PC-9 (cell line): ENCODE measurements around the gene LRRC4C. TPM values are rescaled to one million over a fixed set of nuclear protein-coding genes. Genes with fewer than 3 reads are reported as not detected.

ENCODE experiments used
- BruUV-seq: library from RNA; stranded (reverse); fragments of 400-500 nt; replicated peaks from 2 replicates; lab custom pipeline; 2021; lab: Mats Ljungman, UMichigan
- CTCF ChIA-PET: fragments of 300-600 bp; sonication (Branson Sonifier 250); formaldehyde crosslinking; loops from one replicate; lab custom pipeline; 2022; ENCODE audit warnings: antibody characterized with exemption; lab: Charles Lee
- POLR2A ChIA-PET: fragments of 300-600 bp; sonication (Branson Sonifier 250); formaldehyde crosslinking; loops from one replicate; lab custom pipeline; 2022; ENCODE audit warnings: antibody characterized with exemption; ENCODE audit not compliant: unreplicated experiment; lab: Charles Lee
- DNase-seq, 2 experiments: peaks; one replicate each; pipeline versions ENCODE4 v3.0.0 to v3.0.0-alpha.2; 2015 to 2022; ENCODE audit warnings: mixed read lengths in 1 of 2
- H2AFZ ChIP-seq: fragments of 200-600 bp; sonication (generic); 2 replicates; pipeline ENCODE4 v1.8.1; 2017; ENCODE audit warnings: antibody characterized with exemption
- H3F3A ChIP-seq: fragments of 200-600 bp; sonication (generic); 2 replicates; pipeline ENCODE4 v1.8.1; 2017; ENCODE audit warnings: antibody characterized with exemption, mild to moderate bottlenecking, low read depth; ENCODE audit not compliant: insufficient read depth
- H3K27ac ChIP-seq: fragments of 200-600 bp; sonication (generic); 2 replicates; pipeline ENCODE4 v1.6.1; 2016; ENCODE audit warnings: mixed run types
- H3K27me3 ChIP-seq: fragments of 200-600 bp; sonication (generic); 2 replicates; pipeline ENCODE4 v1.6.1; 2016; ENCODE audit warnings: low read depth, mixed run types; ENCODE audit not compliant: insufficient read depth
- H3K36me3 ChIP-seq: fragments of 200-600 bp; sonication (generic); 2 replicates; pipeline ENCODE4 v1.6.1; 2016; ENCODE audit warnings: low read depth, mixed run types
- H3K4me1 ChIP-seq: fragments of 200-600 bp; sonication (generic); replicated peaks from 2 replicates; pipeline ENCODE4 v1.6.1; 2016; ENCODE audit warnings: mixed run types; ENCODE audit not compliant: insufficient read depth
- H3K4me2 ChIP-seq: fragments of 200-600 bp; sonication (generic); 2 replicates; pipeline ENCODE4 v1.6.1; 2017; ENCODE audit warnings: mixed run types
- H3K4me3 ChIP-seq: fragments of 200-600 bp; sonication (generic); 2 replicates; pipeline ENCODE4 v1.6.1; 2016; ENCODE audit warnings: mixed run types
- H3K79me2 ChIP-seq: fragments of 200-600 bp; sonication (generic); 2 replicates; pipeline ENCODE4 v1.6.1; 2017; ENCODE audit warnings: low read depth, mixed run types
- H3K9me2 ChIP-seq: fragments of 200-600 bp; sonication (generic); 2 replicates; pipeline ENCODE4 v1.8.1; 2017; ENCODE audit warnings: mild to moderate bottlenecking; ENCODE audit not compliant: insufficient read depth
- H3K9me3 ChIP-seq: fragments of 200-600 bp; sonication (generic); 2 replicates; pipeline ENCODE4 v1.8.1; 2016; ENCODE audit warnings: low read depth; ENCODE audit not compliant: insufficient read depth
- H4K20me1 ChIP-seq: fragments of 200-600 bp; sonication (generic); 2 replicates; pipeline ENCODE4 v1.8.1; 2017; ENCODE audit not compliant: insufficient read depth
- CTCF ChIP-seq: fragments of 200-600 bp; sonication (generic); conservative IDR thresholded peaks from 2 replicates; pipeline ENCODE4 v1.6.1; 2017; ENCODE audit warnings: mixed run types, antibody characterized with exemption, mild to moderate bottlenecking, moderate library complexity
- EZH2 ChIP-seq: fragments of 200-600 bp; sonication (generic); IDR thresholded peaks from 2 replicates; pipeline ENCODE4 v1.8.0; 2017; ENCODE audit warnings: antibody characterized with exemption, low read depth
- intact Hi-C: fragments of 100-400 bp; cut with micrococcal nuclease; formaldehyde crosslinking; loops from one replicate; pipeline ENCODE4 v1.10.0; 2022; ENCODE audit not compliant: unreplicated experiment
- total RNA-seq: library from RNA; stranded (reverse); gene quantifications from 2 replicates; pipeline ENCODE4 v1.2.3, GENCODE V29; 2021

The LRRC4C gene
- total RNA-seq, 1 experiment from 2014 or later, result not detected

- Histone ChIP-seq H3K4me1 (no peaks in the 10 kb centered on the region), H3K4me2 (no peak overlapping the region), H3K79me2 (no peaks in the 10 kb centered on the region), H4K20me1 (no peaks in the 10 kb centered on the region), H3K27ac (no peak overlapping the region), H2AFZ (no peak overlapping the region), H3K27me3 (no peaks in the 10 kb centered on the region), H3K4me3 (no peak overlapping the region), H3K9me2 (no peaks in the 10 kb centered on the region), H3K9me3 (no peaks in the 10 kb centered on the region), H3F3A (no peaks in the 10 kb centered on the region), H3K36me3 (no peaks in the 10 kb centered on the region)
- DNase-seq, result no peak
- CTCF ChIA-PET, result no interaction called here
- no peak for TF ChIP-seq CTCF
- POLR2A ChIA-PET, result no interaction called here
- no TSS peak for BruUV-seq
- intact Hi-C loops, result no loop called here
Measured at GRCh38 chr11:40139066-40139465, 1320.4 kb downstream of the LRRC4C start.

GRCh38 chr11:40134820-40135570 lies 1324.5 kb downstream of the LRRC4C start:
- Histone ChIP-seq H3K4me3 (no peak overlapping the region), H3K27me3 (no peaks in the 10 kb centered on the region; the same call in 1 of the 2 replicates), H4K20me1 (no peaks in the 10 kb centered on the region), H3K79me2 (no peaks in the 10 kb centered on the region), H3K9me2 (no peaks in the 10 kb centered on the region), H3K4me1 (no peaks in the 10 kb centered on the region), H2AFZ (no peak overlapping the region), H3K4me2 (no peak overlapping the region), H3K9me3 (no peaks in the 10 kb centered on the region), H3K36me3 (no peaks in the 10 kb centered on the region), H3F3A (no peaks in the 10 kb centered on the region), H3K27ac (no peak overlapping the region)
- no peak for TF ChIP-seq CTCF
- no peak for TF ChIP-seq EZH2
- BruUV-seq, result no TSS peak
- CTCF ChIA-PET, result no interaction called here
- DNase-seq, result no peak
- POLR2A ChIA-PET, result no interaction called here
- intact Hi-C loops, result no loop called here

- Histone ChIP-seq H3K4me1 (no peaks in the 10 kb centered on the region), H3K27ac (no peak overlapping the region), H3K79me2 (no peaks in the 10 kb centered on the region), H3K27me3 (no peaks in the 10 kb centered on the region; the same call in 1 of the 2 replicates), H3K4me2 (no peak overlapping the region), H3K4me3 (no peak overlapping the region), H2AFZ (no peak overlapping the region), H3K9me3 (no peaks in the 10 kb centered on the region), H3K9me2 (no peaks in the 10 kb centered on the region), H4K20me1 (no peaks in the 10 kb centered on the region), H3F3A (no peaks in the 10 kb centered on the region), H3K36me3 (no peaks in the 10 kb centered on the region)
- ChIA-PET CTCF (no interaction called here), POLR2A (no interaction called here)
- DNase-seq, result no peak
- BruUV-seq, result no TSS peak
- TF ChIP-seq CTCF, result no peak
- TF ChIP-seq EZH2, result no peak
- intact Hi-C loops, result no loop called here
Measured at GRCh38 chr11:40133498-40133897, 1326.0 kb downstream of the LRRC4C start.
